H9 (cell line): ENCODE measurements around the gene ARID1B. TPM values are rescaled to one million over a fixed set of nuclear protein-coding genes. Genes with fewer than 3 reads are reported as not detected.

Experiments used
- DNase-seq: peaks from one replicate; pipeline ENCODE4 v3.0.0-alpha.2; 2017
- H2AFZ ChIP-seq: one replicate; pipeline ENCODE4 v1.6.1; 2013; ENCODE audit warnings: mild to moderate bottlenecking, low read length, control low read depth, moderate library complexity
- H2AK5ac ChIP-seq: 2 replicates; pipeline ENCODE4 v1.6.1; 2013; ENCODE audit warnings: low read length, control low read depth, mixed read lengths; ENCODE audit not compliant: insufficient read length
- H2BK120ac ChIP-seq: one replicate; pipeline ENCODE4 v1.6.1; 2013; ENCODE audit warnings: low read depth, mild to moderate bottlenecking, low read length, control low read depth, inconsistent platforms; ENCODE audit not compliant: poor library complexity, severe bottlenecking
- H2BK12ac ChIP-seq: 2 replicates; pipeline ENCODE4 v1.6.1; 2013; ENCODE audit warnings: low read length, control low read depth, mixed read lengths, low read depth; ENCODE audit not compliant: insufficient read length
- H2BK15ac ChIP-seq: 2 replicates; pipeline ENCODE4 v1.6.1; 2013; ENCODE audit warnings: low read depth, low read length, control low read depth
- H2BK20ac ChIP-seq: one replicate; pipeline ENCODE4 v1.6.1; 2013; ENCODE audit warnings: low read depth, mild to moderate bottlenecking, low read length, control low read depth, inconsistent platforms; ENCODE audit not compliant: poor library complexity, severe bottlenecking
- H2BK5ac ChIP-seq: 2 replicates; pipeline ENCODE4 v1.6.1; 2013; ENCODE audit warnings: low read length, control low read depth, mixed read lengths; ENCODE audit not compliant: insufficient read length
- H3K14ac ChIP-seq: 2 replicates; pipeline ENCODE4 v1.6.1; 2013; ENCODE audit warnings: low read length, control low read depth; ENCODE audit not compliant: insufficient read depth
- H3K18ac ChIP-seq: 2 replicates; pipeline ENCODE4 v1.6.1; 2013; ENCODE audit warnings: low read depth, mild to moderate bottlenecking, mixed read lengths, low read length, control low read depth; ENCODE audit not compliant: insufficient read length
- H3K23ac ChIP-seq: 2 replicates; pipeline ENCODE4 v1.6.1; 2013; ENCODE audit warnings: low read length, control low read depth, mixed read lengths, low read depth; ENCODE audit not compliant: insufficient read length
- H3K23me2 ChIP-seq: 2 replicates; pipeline ENCODE4 v1.6.1; 2013; ENCODE audit warnings: low read depth, mild to moderate bottlenecking, mixed read lengths, low read length, control low read depth; ENCODE audit not compliant: insufficient read length, poor library complexity, severe bottlenecking
- H3K27ac ChIP-seq: 2 replicates; pipeline ENCODE4 v1.5.1; 2013; ENCODE audit warnings: low read length, control low read depth, mixed read lengths, low read depth; ENCODE audit not compliant: insufficient read length
- H3K27me3 ChIP-seq: 2 replicates; pipeline ENCODE4 v1.6.1; 2013; ENCODE audit warnings: low read length, control low read depth, inconsistent platforms; ENCODE audit not compliant: insufficient read depth
- H3K4ac ChIP-seq: 2 replicates; pipeline ENCODE4 v1.6.1; 2013; ENCODE audit warnings: low read depth, mild to moderate bottlenecking, control low read depth, inconsistent platforms, low read length, moderate library complexity
- H3K4me1 ChIP-seq: 2 replicates; pipeline ENCODE4 v1.6.1; 2013; ENCODE audit warnings: low read length, control low read depth, inconsistent platforms; ENCODE audit not compliant: insufficient read depth
- H3K4me2 ChIP-seq: 2 replicates; pipeline ENCODE4 v1.6.1; 2013; ENCODE audit warnings: low read length, control low read depth, mixed read lengths; ENCODE audit not compliant: insufficient read length, insufficient read depth
- H3K56ac ChIP-seq: 2 replicates; pipeline ENCODE4 v1.6.1; 2013; ENCODE audit warnings: low read depth, mild to moderate bottlenecking, mixed read lengths, low read length, control low read depth; ENCODE audit not compliant: insufficient read length
- H3K79me1 ChIP-seq: 2 replicates; pipeline ENCODE4 v1.6.1; 2013; ENCODE audit warnings: low read depth, mild to moderate bottlenecking, moderate library complexity, low read length, control low read depth, inconsistent platforms; ENCODE audit not compliant: insufficient read depth, poor library complexity, severe bottlenecking
- H3K79me2 ChIP-seq: 2 replicates; pipeline ENCODE4 v1.6.1; 2013; ENCODE audit warnings: low read length, control low read depth, inconsistent platforms; ENCODE audit not compliant: insufficient read depth
- H3K9ac ChIP-seq: 2 replicates; pipeline ENCODE4 v1.6.1; 2013; ENCODE audit warnings: low read length, control low read depth, mixed read lengths; ENCODE audit not compliant: insufficient read length; ENCODE audit errors: extremely low read depth
- H3K9me3 ChIP-seq: one replicate; pipeline ENCODE4 v1.6.1; 2013; ENCODE audit warnings: low read depth, low read length, inconsistent platforms; ENCODE audit not compliant: control insufficient read depth
- H3T11ph ChIP-seq: one replicate; pipeline ENCODE4 v1.6.1; 2013; ENCODE audit warnings: mild to moderate bottlenecking, low read length, control low read depth, inconsistent platforms
- H4K20me1 ChIP-seq: one replicate; pipeline ENCODE4 v1.6.1; 2013; ENCODE audit not compliant: control insufficient read depth, insufficient read length, insufficient read depth
- H4K5ac ChIP-seq: 2 replicates; pipeline ENCODE4 v1.6.1; 2013; ENCODE audit warnings: low read depth, mild to moderate bottlenecking, mixed read lengths, low read length, control low read depth; ENCODE audit not compliant: insufficient read length
- H4K8ac ChIP-seq: replicated peaks from 2 replicates; pipeline ENCODE4 v1.6.1; 2013; ENCODE audit warnings: low read length, control low read depth, mixed read lengths, low read depth; ENCODE audit not compliant: insufficient read length
- H4K91ac ChIP-seq: 2 replicates; pipeline ENCODE4 v1.6.1; 2013; ENCODE audit warnings: low read depth, mild to moderate bottlenecking, moderate library complexity, mixed read lengths, low read length, control low read depth; ENCODE audit not compliant: insufficient read length
- H3K27ac Mint-ChIP-seq, 3 experiments: 2 replicates in 2 of 3; 3 replicates in 1 of 3; pipeline ENCODE4 v1.8.0; 2020 to 2021; ENCODE audit warnings: mixed read lengths in 3 of 3, mild to moderate bottlenecking in 1 of 3, moderate library complexity in 1 of 3
- H3K27me3 Mint-ChIP-seq: 2 replicates; pipeline ENCODE4 v1.8.0; 2021; ENCODE audit warnings: low read depth, mild to moderate bottlenecking, moderate library complexity, mixed read lengths
- H3K36me3 Mint-ChIP-seq, 3 experiments: 2 replicates in 2 of 3; 3 replicates in 1 of 3; pipeline ENCODE4 v1.8.0; 2020 to 2021; ENCODE audit warnings: low read depth in 3 of 3, mixed read lengths in 3 of 3; ENCODE audit not compliant: insufficient read depth in 1 of 3
- H3K4me1 Mint-ChIP-seq, 2 experiments: 2 replicates each; pipeline ENCODE4 v1.8.0; 2020; ENCODE audit warnings: mixed read lengths in 2 of 2
- H3K4me3 Mint-ChIP-seq, 2 experiments: 2 replicates in 1 of 2; 3 replicates in 1 of 2; pipeline ENCODE4 v1.8.0; 2020 to 2021; ENCODE audit warnings: mild to moderate bottlenecking in 2 of 2, mixed read lengths in 2 of 2, moderate library complexity in 1 of 2
- H3K9me3 Mint-ChIP-seq, 2 experiments: 2 replicates in 1 of 2; 3 replicates in 1 of 2; pipeline ENCODE4 v1.8.0; 2020; ENCODE audit warnings: mild to moderate bottlenecking in 2 of 2, mixed read lengths in 2 of 2, moderate library complexity in 1 of 2
- WGBS: extraction: QIAGEN DNeasy Blood & Tissue Kit; methylation state at CpG from one replicate; pipeline ENCODE4 v1.1.7; 2013; ENCODE audit warnings: missing lambda C conversion rate, low lambda C conversion rate, mixed read lengths; ENCODE audit not compliant: insufficient read length; ENCODE audit errors: extremely low coverage; 5-methylcytosine and 5-hydroxymethylcytosine counted together
- total RNA-seq: library from RNA; stranded (reverse); gene quantifications from 2 replicates; pipeline ENCODE4 v1.2.1, GENCODE V29; 2021
- TF ChIP-seq, protein P1 (sequence below): fragments of 200-600 bp; sonication (generic); conservative IDR thresholded peaks from 3 replicates; pipeline ENCODE4 v1.8.0; 2021; ENCODE audit warnings: antibody characterized with exemption, mild to moderate bottlenecking

Gene ARID1B
- total RNA-seq, 1 experiment from 2014 or later, result 88.2 TPM

DNA sequence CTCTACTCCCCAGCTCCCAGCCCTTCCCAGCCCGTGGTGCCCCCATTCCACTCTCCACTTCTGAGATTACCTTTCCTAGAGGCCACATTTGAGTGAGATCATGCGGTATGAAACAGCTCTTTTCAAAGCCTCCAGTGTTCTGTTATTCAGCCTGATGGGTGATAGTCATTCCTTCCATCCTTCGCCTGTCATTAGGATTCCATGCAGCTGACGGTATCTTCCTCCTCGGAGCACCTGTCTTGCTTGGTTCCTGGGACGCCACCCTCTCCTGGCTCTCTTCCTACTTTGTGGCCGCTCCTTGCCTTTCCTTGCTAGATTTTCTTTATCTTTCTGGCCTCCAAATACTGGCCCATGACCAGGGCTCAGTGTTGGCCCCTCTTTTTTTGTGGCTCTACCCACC is 137.0 kb downstream of the ARID1B start:
- no peak overlapping the region for H3K14ac ChIP-seq
- no peak overlapping the region for H4K91ac ChIP-seq
- no peak overlapping the region for H2BK20ac ChIP-seq
- peaks cover 6% of the 10 kb centered on the region for H3K79me1 ChIP-seq
- no peaks in the 10 kb centered on the region for H4K20me1 ChIP-seq
- no peaks in the 10 kb centered on the region for H3K9me3 ChIP-seq
- no peaks in the 10 kb centered on the region for H3K9me3 Mint-ChIP-seq
- no peak overlapping the region for H2BK5ac ChIP-seq
- no peak overlapping the region for H2BK15ac ChIP-seq
- no peak overlapping the region for H3K18ac ChIP-seq
- DNase-seq, result no peak
- no peak overlapping the region for H3K23ac ChIP-seq
- no peak overlapping the region for H4K8ac ChIP-seq
- H3K27me3 ChIP-seq, result no peaks in the 10 kb centered on the region
- no peak overlapping the region for H2BK12ac ChIP-seq
- no peak overlapping the region for H3K9ac ChIP-seq
- no peak overlapping the region for H2AFZ ChIP-seq
- H4K5ac ChIP-seq, result no peak overlapping the region
- H3K4me2 ChIP-seq, result no peak overlapping the region
- H3T11ph ChIP-seq, result no peak overlapping the region
- WGBS, result no CpG with 5 or more reads among the region's 7 CpGs
- H3K4me1 ChIP-seq, result peaks cover 4% of the 10 kb centered on the region; the same call in 1 of the 2 replicates
- no peak overlapping the region for H3K56ac ChIP-seq
- H3K79me2 ChIP-seq, result peaks cover 2% of the 10 kb centered on the region; the same call in 1 of the 2 replicates
- TF ChIP-seq, protein P1, sequence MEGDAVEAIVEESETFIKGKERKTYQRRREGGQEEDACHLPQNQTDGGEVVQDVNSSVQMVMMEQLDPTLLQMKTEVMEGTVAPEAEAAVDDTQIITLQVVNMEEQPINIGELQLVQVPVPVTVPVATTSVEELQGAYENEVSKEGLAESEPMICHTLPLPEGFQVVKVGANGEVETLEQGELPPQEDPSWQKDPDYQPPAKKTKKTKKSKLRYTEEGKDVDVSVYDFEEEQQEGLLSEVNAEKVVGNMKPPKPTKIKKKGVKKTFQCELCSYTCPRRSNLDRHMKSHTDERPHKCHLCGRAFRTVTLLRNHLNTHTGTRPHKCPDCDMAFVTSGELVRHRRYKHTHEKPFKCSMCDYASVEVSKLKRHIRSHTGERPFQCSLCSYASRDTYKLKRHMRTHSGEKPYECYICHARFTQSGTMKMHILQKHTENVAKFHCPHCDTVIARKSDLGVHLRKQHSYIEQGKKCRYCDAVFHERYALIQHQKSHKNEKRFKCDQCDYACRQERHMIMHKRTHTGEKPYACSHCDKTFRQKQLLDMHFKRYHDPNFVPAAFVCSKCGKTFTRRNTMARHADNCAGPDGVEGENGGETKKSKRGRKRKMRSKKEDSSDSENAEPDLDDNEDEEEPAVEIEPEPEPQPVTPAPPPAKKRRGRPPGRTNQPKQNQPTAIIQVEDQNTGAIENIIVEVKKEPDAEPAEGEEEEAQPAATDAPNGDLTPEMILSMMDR, result no peak
- no peaks in the 10 kb centered on the region for H3K27me3 Mint-ChIP-seq
- no peak overlapping the region for H3K4ac ChIP-seq
- H2BK120ac ChIP-seq, result no peak overlapping the region
- peaks cover 0 to 8% (median 2%) of the 10 kb centered on the region in 3 experiments; a peak in 4 of 7 replicates for H3K36me3 Mint-ChIP-seq
- H3K4me3 Mint-ChIP-seq, result no peak overlapping the region
- H2AK5ac ChIP-seq, result no peak overlapping the region
- no peak overlapping the region for H3K27ac ChIP-seq
- no peaks in the 10 kb centered on the region for H3K23me2 ChIP-seq
- H3K27ac Mint-ChIP-seq, result peak overlapping the region; percentile 1 to 73 (median 7); a peak in 5 of 7 replicates
- H3K4me1 Mint-ChIP-seq, result peaks cover 42 to 46% of the 10 kb centered on the region in 2 experiments
